Activated CD4-positive, alpha-beta T cell treated with anti-CD3 and anti-CD28 coated beads for 36 hours (primary cell): Measurements from ENCODE around the gene ZSCAN5A. TPM values are rescaled to one million over a fixed set of nuclear protein-coding genes. Genes with fewer than 3 reads are reported as not detected.
"Not testable (repeated sequence)": the region's sequence is repeated elsewhere in the genome, so short reads cannot be mapped to it uniquely, and the experiment has no call there.

Experiments
- ATAC-seq: fragments of 200-7000 bp; cut with Tn5 transposase; one replicate; pipeline ENCODE4 v1.10.0; 2021; ENCODE audit warnings: mild to moderate bottlenecking, moderate library complexity
- CTCF ChIA-PET: fragments of 350-600 bp; sonication (Branson Sonifier 250); formaldehyde crosslinking; loops from one replicate; lab custom pipeline; 2021; ENCODE audit warnings: antibody characterized with exemption; lab: Charles Lee
- POLR2A ChIA-PET: fragments of 350-600 bp; sonication (Branson Sonifier 250); formaldehyde crosslinking; loops from one replicate; lab custom pipeline; 2021; ENCODE audit warnings: antibody characterized with exemption, inconsistent platforms; lab: Charles Lee
- DNase-seq: peaks from one replicate; pipeline ENCODE4 v3.0.0-alpha.2; 2020
- H3K27ac Mint-ChIP-seq: one replicate; pipeline ENCODE4 v1.8.0; 2021; ENCODE audit warnings: mixed read lengths
- H3K27me3 Mint-ChIP-seq: one replicate; pipeline ENCODE4 v1.8.0; 2021; ENCODE audit warnings: mixed read lengths
- H3K36me3 Mint-ChIP-seq: one replicate; pipeline ENCODE4 v1.8.0; 2021; ENCODE audit warnings: low read depth, mixed read lengths
- H3K4me1 Mint-ChIP-seq: one replicate; pipeline ENCODE4 v1.8.0; 2021; ENCODE audit warnings: mixed read lengths
- H3K4me3 Mint-ChIP-seq: one replicate; pipeline ENCODE4 v1.8.0; 2021; ENCODE audit warnings: mild to moderate bottlenecking, moderate library complexity, mixed read lengths
- H3K9me3 Mint-ChIP-seq: one replicate; pipeline ENCODE4 v1.8.0; 2021; ENCODE audit warnings: low read depth, mixed read lengths
- intact Hi-C, 2 experiments: fragments of 100-400 bp; cut with DNase I in 1 of 2; cut with micrococcal nuclease in 1 of 2; formaldehyde crosslinking; loops; one replicate each; pipeline versions ENCODE4 v1.14.2 to v1.15.1; 2022 to 2024; cut with DNase I, micrococcal nuclease
- total RNA-seq, 2 experiments: library from RNA; stranded (reverse); gene quantifications; one replicate each; pipeline ENCODE4 v1.2.3, GENCODE V29; 2021

Gene ZSCAN5A
- total RNA-seq, 2 experiments from 2014 or later = 8.3 to 9.9 TPM

DNA sequence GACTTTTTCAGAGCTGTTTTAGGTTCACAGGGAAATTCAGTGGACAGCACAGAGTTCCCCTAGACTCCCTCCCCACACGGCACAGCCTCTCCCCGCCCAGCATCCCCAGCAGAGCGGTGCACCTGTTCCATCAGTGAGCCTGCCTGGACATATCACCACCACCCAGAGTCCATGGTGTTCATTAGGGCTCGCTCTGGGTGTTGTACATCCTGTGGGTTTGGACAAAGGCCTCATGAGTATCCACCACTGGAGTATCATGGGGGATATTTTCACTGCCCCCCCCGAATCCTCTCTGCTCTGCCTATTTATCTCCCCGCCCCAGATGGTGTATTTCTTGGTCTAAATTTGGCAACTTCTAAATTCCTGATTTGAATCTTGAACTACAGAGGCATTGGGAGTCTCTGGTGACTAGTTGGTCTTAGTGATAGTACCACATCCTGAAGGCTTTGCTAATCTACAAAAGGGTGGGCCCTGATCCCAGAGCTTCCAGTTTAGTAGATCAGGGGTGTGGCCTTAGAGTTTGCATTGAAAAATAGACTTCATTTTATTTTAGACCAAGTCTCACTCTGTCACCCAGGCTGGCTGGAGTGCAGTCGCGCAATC, 65.8 kb downstream of the ZSCAN5A start:
- H3K4me3 Mint-ChIP-seq, H3K9me3 Mint-ChIP-seq, CTCF ChIA-PET, H3K27me3 Mint-ChIP-seq, ATAC-seq, H3K4me1 Mint-ChIP-seq, H3K27ac Mint-ChIP-seq, H3K36me3 Mint-ChIP-seq, POLR2A ChIA-PET, intact Hi-C loops, DNase-seq: not testable (repeated sequence)

DNA sequence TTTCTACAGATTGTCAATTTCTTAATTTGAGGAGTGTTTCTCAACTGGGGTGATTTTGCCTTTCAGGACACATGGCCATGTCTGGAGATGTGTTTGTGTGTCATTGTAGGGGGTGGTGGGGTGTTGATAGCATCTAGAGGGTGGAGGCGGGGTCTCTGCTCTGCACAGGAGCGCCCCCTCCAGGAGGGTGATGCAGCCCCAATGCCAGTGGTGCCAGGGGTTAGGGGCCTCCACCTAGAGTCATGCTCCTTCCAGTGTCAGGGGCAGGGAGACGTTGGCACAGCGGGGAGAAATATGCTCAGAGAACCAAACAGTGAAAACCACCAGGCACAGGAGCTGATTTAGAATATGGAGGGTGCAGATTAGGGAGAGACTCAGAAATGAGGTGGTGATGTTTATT, 68.9 kb downstream of the ZSCAN5A start:
- H3K9me3 Mint-ChIP-seq, H3K4me3 Mint-ChIP-seq, ATAC-seq, H3K36me3 Mint-ChIP-seq, H3K27me3 Mint-ChIP-seq, DNase-seq, H3K27ac Mint-ChIP-seq, CTCF ChIA-PET, intact Hi-C loops, H3K4me1 Mint-ChIP-seq, POLR2A ChIA-PET: not testable (repeated sequence)

DNA sequence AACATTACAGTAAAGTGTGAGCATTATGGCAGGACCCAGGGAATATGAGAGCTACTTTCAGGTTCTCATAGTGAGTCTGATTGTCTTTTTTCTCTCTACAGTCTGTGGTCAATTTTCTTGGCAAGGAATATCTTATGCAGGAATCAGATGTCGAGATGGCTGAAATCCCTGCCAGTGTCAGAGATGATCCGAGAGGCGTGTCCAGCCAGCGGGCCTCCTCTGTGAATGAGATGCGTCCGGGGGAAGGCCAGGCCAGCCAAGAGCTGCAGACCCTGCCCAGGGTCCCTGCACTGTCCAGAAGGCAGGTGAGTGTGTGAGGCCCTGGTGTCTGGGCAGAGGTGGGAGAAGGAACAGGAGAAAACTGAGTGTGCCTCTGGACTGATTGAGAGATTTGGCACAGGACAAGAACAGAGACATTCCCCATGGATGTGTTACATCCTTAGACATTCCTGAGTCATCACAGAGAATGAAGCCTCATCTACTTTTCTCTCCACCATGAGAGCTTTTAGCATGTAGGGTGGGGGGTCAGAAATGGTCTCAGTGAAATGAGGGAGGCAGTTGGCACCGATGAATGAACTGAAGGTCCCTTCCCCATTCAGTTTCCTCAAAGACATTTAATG, 69.4 kb downstream of the ZSCAN5A start:
- H3K27me3 Mint-ChIP-seq = no peaks in the 10 kb centered on the region
- H3K27ac Mint-ChIP-seq = no peak overlapping the region
- ChIA-PET CTCF (interaction anchor here (0.6 kb wide), 1 partner anchor 17 kb away, joined by 3 read pairs; no protein-coding TSS in a partner anchor), POLR2A (no interaction called here)
- DNase-seq = no peak
- no peaks in the 10 kb centered on the region for H3K4me1 Mint-ChIP-seq
- intact Hi-C loops = no loop called here
- no peak overlapping the region for H3K4me3 Mint-ChIP-seq
- H3K9me3 Mint-ChIP-seq = no peaks in the 10 kb centered on the region
- H3K36me3 Mint-ChIP-seq = no peaks in the 10 kb centered on the region
- no peak for ATAC-seq

DNA sequence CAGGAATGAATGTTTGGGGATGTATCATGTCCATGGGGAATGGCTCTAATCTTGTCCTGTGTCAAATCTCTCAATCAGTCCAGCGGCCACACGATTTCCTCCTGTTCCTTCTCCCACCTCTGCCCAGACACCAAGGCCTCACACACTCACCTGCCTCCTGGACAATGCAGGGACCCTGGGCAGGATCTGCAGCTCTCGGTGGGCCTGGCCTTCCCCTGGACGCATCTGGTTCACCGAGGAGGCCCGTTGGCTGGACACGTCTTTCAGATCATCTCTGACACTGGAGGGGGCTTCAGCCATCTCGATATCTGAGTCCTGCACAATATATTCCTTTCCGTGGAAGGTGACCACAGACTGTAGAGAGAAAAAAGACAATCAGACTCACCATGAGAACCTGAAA, 91.2 kb downstream of the ZSCAN5A start:
- H3K4me1 Mint-ChIP-seq = no peaks in the 10 kb centered on the region
- DNase-seq = no peak
- ChIA-PET CTCF (no interaction called here), POLR2A (no interaction called here)
- peaks cover 9% of the 10 kb centered on the region for H3K36me3 Mint-ChIP-seq
- H3K9me3 Mint-ChIP-seq = no peaks in the 10 kb centered on the region
- H3K27me3 Mint-ChIP-seq = no peaks in the 10 kb centered on the region
- no peak for ATAC-seq
- no peak overlapping the region for H3K27ac Mint-ChIP-seq
- intact Hi-C loops = no loop called here
- no peak overlapping the region for H3K4me3 Mint-ChIP-seq

DNA sequence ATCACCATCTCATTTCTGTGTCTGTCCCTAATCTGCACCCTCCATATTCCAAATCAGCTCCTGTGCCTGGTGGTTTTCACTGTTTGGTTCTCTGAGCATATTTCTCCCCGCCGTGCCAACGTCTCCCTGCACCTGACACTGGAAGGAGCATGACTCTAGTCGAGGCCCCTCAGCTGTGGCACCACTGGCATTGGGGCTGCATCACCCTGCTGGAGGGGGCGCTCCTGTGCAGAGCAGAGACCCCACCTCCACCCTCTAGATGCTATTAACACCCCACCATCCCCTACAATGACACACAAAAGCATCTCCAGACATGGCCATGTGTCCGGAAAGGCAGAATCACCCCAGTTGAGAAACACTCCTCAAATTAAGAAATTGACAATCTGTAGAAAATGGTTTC, 91.7 kb downstream of the ZSCAN5A start:
- no peak for ATAC-seq
- Mint-ChIP-seq H3K27ac (no peak overlapping the region), H3K9me3 (no peaks in the 10 kb centered on the region)

DNA sequence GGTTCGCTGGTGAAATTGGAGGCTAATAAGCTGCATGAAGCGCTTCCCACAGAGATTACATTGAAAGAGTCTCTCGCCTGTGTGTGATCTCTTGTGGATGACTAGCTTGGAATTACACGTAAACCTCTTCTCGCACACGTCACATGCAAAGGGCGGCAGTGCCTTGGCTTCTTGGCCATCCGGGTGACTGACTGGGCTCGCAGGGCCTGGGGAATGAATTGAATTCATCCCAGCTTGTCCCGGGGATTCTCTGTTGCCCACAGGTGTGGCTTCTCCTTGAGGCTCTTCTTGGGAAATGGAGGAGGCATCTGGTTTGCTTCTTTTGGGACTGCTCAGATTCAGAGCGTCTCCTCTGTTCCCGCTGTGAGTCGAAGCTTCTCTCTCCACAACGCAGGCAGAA, 92.8 kb downstream of the ZSCAN5A start:
- Mint-ChIP-seq H3K4me1 (peaks cover 4% of the 10 kb centered on the region), H3K9me3 (no peaks in the 10 kb centered on the region), H3K27ac (no peak overlapping the region), H3K27me3 (peaks cover 6% of the 10 kb centered on the region), H3K36me3 (peaks cover 11% of the 10 kb centered on the region), H3K4me3 (no peak overlapping the region)
- ATAC-seq = no peak
- CTCF ChIA-PET = interaction anchor here (1.3 kb wide), 1 partner anchor 31 kb away, joined by 3 read pairs; no protein-coding TSS in a partner anchor
- no peak for DNase-seq
- POLR2A ChIA-PET = no interaction called here
- intact Hi-C loops = no loop called here

More for the DNA sequence above, 91.7 kb downstream of the ZSCAN5A start:
- peaks cover 2% of the 10 kb centered on the region for H3K4me1 Mint-ChIP-seq
- POLR2A ChIA-PET = no interaction called here
- no peak overlapping the region for H3K4me3 Mint-ChIP-seq
- peaks cover 11% of the 10 kb centered on the region for H3K36me3 Mint-ChIP-seq
- CTCF ChIA-PET = no interaction called here
- no peak for DNase-seq
- intact Hi-C loops = no loop called here
- H3K27me3 Mint-ChIP-seq = peaks cover 3% of the 10 kb centered on the region

DNA sequence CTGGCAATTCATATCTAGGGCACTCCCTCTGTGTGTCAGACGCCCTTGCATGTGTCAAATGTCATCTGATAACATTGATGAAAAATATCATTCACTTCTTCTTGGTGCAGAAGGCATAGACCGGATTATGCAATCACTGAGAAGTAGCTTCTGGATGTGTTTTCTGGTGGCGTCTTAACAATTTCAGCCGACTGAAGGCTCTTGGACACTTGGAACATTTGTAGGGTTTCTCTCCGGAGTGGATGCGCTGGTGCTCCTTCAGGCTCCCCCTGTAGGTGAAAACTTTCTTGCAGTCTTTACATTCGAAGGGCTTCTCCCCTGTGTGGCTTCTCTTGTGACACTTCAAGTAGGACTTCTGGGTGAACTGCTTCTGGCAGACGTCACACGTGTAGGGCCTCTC, 93.2 kb downstream of the ZSCAN5A start:
- POLR2A ChIA-PET, DNase-seq, H3K4me3 Mint-ChIP-seq, H3K4me1 Mint-ChIP-seq, intact Hi-C loops, ATAC-seq, H3K27ac Mint-ChIP-seq, H3K27me3 Mint-ChIP-seq, H3K9me3 Mint-ChIP-seq: not testable (repeated sequence)
- CTCF ChIA-PET = interaction anchor here (0.6 to 1.3 kb wide), 2 partner anchors 32 to 75 kb away, joined by 3 read pairs; no protein-coding TSS in a partner anchor
- H3K36me3 Mint-ChIP-seq = peaks cover 11% of the 10 kb centered on the region

DNA sequence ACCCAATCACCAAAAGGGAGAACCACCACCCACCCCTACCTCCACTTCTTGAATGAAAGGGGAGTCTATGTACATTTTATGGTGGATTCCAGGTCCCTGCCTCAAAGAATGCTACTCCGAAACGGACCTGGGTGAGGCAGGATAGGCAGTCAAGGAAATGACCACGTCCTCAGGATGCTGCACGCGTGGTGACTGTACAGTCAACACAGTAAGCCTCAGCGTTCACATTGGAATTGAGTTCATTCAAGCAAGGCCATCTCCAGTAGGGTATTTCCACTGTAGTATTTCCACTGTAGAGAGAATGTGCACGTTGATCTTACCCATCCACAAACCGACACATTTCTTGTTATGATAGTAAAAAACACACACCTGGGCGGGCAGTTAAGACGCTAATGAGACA, 95.7 kb downstream of the ZSCAN5A start:
- Mint-ChIP-seq H3K27me3 (peaks cover 18% of the 10 kb centered on the region), H3K27ac (no peak overlapping the region), H3K4me1 (peaks cover 4% of the 10 kb centered on the region), H3K4me3 (no peak overlapping the region), H3K36me3 (peaks cover 11% of the 10 kb centered on the region), H3K9me3 (no peaks in the 10 kb centered on the region)
- intact Hi-C loops = no loop called here
- POLR2A ChIA-PET = no interaction called here
- DNase-seq = no peak
- no peak for ATAC-seq
- CTCF ChIA-PET = interaction anchor here (1.1 kb wide), 1 partner anchor 142 kb away, joined by 3 read pairs; no protein-coding TSS in a partner anchor

DNA sequence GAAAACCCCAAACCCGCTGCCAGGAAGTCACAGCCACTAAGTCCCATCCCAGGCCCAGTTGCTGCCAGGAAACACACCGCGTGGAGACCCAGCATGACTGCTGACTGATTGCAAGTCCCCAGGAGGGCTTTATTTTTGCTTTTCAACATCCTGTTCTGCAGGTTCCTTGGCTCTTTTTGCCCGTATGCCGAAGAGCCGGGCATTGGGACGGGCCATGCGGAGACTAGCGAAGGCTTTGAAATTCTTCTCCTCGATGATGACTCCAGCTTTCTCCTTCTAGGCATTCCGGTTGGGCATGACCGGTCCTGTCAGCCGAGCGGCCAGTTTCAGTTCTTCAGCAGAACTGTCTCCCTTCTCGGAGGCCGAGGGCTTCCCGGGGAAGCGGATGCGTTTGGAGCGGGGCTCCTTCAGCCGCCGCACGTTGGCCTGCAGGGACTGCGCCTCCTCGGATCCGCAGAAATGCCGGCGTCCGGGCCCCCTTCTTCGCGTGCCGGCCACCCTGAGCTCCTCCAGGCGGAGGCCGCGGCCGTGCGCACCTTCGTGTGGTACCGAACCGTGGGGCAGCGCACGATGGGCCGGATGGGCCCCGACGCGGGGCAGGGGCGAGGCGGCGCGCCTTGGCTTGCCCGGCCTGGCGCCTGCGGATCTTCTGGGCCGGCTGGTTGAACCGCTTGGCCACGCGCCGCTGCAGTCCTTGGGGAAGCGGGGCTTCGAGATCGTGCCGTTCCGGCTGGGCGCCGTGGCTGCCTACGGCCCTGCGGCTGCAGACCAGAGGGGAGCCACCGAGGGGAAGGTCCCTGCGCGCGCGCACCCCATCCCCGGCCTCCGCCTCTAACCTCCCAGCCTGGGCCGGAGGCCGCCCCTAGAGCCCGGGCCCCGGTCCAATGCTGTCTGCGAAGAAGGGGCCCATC, 97.3 kb downstream of the ZSCAN5A start:
- Mint-ChIP-seq H3K4me1 (peaks cover 4% of the 10 kb centered on the region), H3K27ac (no peak overlapping the region), H3K9me3 (no peaks in the 10 kb centered on the region), H3K27me3 (peaks cover 22% of the 10 kb centered on the region), H3K36me3 (peaks cover 6% of the 10 kb centered on the region), H3K4me3 (no peak overlapping the region)
- CTCF ChIA-PET = no interaction called here
- POLR2A ChIA-PET = no interaction called here
- no peak for ATAC-seq
- peak; percentile 10 for DNase-seq
- intact Hi-C loops = no loop called here

DNA sequence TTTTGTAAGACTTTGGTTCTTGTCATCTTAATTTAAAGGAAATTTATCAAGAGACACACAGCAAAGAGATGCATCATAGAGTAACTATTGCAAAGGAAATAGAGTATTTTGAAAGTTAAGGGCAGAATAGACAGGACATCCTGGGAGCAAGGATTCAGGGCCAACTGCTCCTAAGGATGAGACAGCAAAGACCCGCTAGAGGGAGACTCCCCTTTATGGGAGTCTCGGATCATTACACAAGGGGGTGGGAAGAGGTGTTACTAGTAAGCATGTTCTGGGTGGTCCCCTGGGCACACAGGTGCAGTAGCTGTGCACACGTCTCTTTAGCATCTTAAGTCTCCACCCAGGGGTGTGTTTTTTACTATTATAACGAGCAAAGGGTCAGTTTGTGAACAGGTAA, 102.9 kb downstream of the ZSCAN5A start:
- intact Hi-C loops = no loop called here
- CTCF ChIA-PET = no interaction called here

DNA sequence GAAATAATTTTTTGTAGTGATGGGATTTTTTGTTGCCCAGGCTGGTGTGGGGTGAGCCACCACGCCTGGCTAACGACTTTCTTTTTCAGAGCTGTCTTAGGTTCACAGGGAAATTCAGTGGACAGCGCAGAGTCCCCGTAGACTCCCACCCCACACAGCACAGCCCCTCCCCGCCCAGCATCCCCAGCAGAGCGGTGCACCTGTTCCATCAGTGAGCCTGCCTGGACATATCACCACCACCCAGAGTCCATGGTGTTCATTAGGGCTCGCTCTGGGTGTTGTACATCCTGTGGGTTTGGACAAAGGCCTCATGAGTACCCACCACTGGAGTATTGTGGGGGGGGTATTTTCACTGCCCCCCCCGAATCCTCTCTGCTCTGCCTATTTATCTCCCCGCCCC, 104.6 kb downstream of the ZSCAN5A start:
- intact Hi-C loops, H3K9me3 Mint-ChIP-seq, ATAC-seq, H3K4me3 Mint-ChIP-seq, H3K4me1 Mint-ChIP-seq, DNase-seq, H3K36me3 Mint-ChIP-seq, POLR2A ChIA-PET, H3K27ac Mint-ChIP-seq, CTCF ChIA-PET: not testable (repeated sequence)
- peaks cover 15% of the 10 kb centered on the region for H3K27me3 Mint-ChIP-seq

More for the DNA sequence above, 102.9 kb downstream of the ZSCAN5A start:
- Mint-ChIP-seq H3K4me1 (no peaks in the 10 kb centered on the region), H3K4me3 (no peak overlapping the region), H3K27ac (no peak overlapping the region), H3K27me3 (peaks cover 19% of the 10 kb centered on the region), H3K36me3 (no peaks in the 10 kb centered on the region), H3K9me3 (no peaks in the 10 kb centered on the region)
- DNase-seq = no peak
- ATAC-seq = no peak
- POLR2A ChIA-PET = no interaction called here
